ENCODE results near the gene CCDC197.

DNA sequence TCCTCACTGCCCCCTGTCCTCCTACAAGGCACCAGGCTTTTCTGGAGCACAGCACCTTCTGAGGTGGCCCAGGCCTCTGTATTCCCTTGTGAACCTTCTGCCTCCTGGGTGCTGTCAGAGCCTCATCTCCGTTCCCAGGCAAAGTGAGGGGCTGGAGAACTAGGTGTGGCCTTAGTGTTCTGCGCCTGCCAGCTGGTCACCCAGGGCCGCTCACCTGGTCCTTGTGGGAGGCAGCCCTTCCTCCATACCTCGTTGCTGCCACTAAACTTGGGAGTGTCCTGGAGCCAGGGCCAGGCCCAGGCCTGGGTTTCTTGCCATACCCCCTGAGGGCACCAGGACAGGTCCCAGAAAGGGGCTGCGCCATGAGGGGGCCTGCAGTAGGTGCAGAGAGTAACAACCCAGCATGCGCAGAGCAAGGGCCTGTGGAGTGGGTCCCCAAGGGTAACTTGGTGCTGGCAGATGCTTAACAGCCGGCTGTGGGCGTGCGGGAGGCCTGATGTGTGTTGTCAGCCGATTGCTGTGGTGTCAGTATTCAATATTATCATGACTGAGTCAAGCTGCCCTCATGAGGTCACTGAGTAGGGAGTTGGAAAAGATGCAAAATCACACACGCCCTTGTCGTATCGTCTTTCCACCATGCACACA, 46.1 kb downstream of the CCDC197 start:
- TF ChIP-seq GATA2 (IDR thresholded peaks at IDR 0.05; ENCODE audit: low read depth, low read length) (no peak), GATA3 (IDR thresholded peaks at IDR 0.05; ENCODE audit: low read depth, low read length) (no peak)
